Mesothelial cell of epicardium (in vitro differentiated cells): Measurements from ENCODE around the gene PPP1R26. TPM values are rescaled to one million over a fixed set of nuclear protein-coding genes. Genes with fewer than 3 reads are reported as not detected.
A peak's percentile ranks its signal among the peaks of the same experiment; 100 is the strongest.
"Not testable (repeated sequence)": the region's sequence is repeated elsewhere in the genome, so short reads cannot be mapped to it uniquely, and the experiment has no call there.

Experiments
- DNase-seq, 2 experiments: peaks; one replicate each; pipeline ENCODE4 v3.0.0; 2021; ENCODE audit warnings: low spot score in 2 of 2; ENCODE audit not compliant: unreplicated experiment in 2 of 2
- H3K27ac Mint-ChIP-seq: 2 replicates; pipeline ENCODE4 v1.8.0; 2021; ENCODE audit warnings: mixed read lengths
- H3K27me3 Mint-ChIP-seq: 2 replicates; pipeline ENCODE4 v1.8.0; 2021; ENCODE audit warnings: low read depth, mixed read lengths
- H3K36me3 Mint-ChIP-seq: 2 replicates; pipeline ENCODE4 v1.8.0; 2021; ENCODE audit warnings: mixed read lengths
- H3K4me1 Mint-ChIP-seq: 2 replicates; pipeline ENCODE4 v1.8.0; 2021; ENCODE audit warnings: mixed read lengths
- H3K4me3 Mint-ChIP-seq: 2 replicates; pipeline ENCODE4 v1.8.0; 2021; ENCODE audit warnings: mild to moderate bottlenecking, moderate library complexity, mixed read lengths
- H3K9me3 Mint-ChIP-seq: 2 replicates; pipeline ENCODE4 v1.8.0; 2021; ENCODE audit warnings: mixed read lengths
- total RNA-seq: library from RNA; stranded (reverse); gene quantifications from 3 replicates; pipeline ENCODE4 v1.2.1, GENCODE V29; 2021
- TF ChIP-seq, protein P1 (sequence below): fragments of 200-600 bp; sonication (generic); IDR thresholded peaks from one replicate; pipeline ENCODE4 v1.5.0; 2021; ENCODE audit warnings: antibody characterized with exemption; ENCODE audit not compliant: unreplicated experiment

PPP1R26 gene
- total RNA-seq, 1 donor from 2014 or later = 27.9 TPM

- Mint-ChIP-seq H3K36me3 (no peaks in the 10 kb centered on the region), H3K27ac (no peak overlapping the region), H3K27me3 (no peaks in the 10 kb centered on the region), H3K4me1 (peaks cover 5% of the 10 kb centered on the region), H3K4me3 (no peak overlapping the region), H3K9me3 (peaks cover 9% of the 10 kb centered on the region)
- DNase-seq = peak in 1 of 2 experiments; percentile 39
- TF ChIP-seq, protein P1, sequence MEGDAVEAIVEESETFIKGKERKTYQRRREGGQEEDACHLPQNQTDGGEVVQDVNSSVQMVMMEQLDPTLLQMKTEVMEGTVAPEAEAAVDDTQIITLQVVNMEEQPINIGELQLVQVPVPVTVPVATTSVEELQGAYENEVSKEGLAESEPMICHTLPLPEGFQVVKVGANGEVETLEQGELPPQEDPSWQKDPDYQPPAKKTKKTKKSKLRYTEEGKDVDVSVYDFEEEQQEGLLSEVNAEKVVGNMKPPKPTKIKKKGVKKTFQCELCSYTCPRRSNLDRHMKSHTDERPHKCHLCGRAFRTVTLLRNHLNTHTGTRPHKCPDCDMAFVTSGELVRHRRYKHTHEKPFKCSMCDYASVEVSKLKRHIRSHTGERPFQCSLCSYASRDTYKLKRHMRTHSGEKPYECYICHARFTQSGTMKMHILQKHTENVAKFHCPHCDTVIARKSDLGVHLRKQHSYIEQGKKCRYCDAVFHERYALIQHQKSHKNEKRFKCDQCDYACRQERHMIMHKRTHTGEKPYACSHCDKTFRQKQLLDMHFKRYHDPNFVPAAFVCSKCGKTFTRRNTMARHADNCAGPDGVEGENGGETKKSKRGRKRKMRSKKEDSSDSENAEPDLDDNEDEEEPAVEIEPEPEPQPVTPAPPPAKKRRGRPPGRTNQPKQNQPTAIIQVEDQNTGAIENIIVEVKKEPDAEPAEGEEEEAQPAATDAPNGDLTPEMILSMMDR = no peak
Measured at GRCh38 chr9:135524130-135524861, 44.7 kb downstream of the PPP1R26 start.

DNA sequence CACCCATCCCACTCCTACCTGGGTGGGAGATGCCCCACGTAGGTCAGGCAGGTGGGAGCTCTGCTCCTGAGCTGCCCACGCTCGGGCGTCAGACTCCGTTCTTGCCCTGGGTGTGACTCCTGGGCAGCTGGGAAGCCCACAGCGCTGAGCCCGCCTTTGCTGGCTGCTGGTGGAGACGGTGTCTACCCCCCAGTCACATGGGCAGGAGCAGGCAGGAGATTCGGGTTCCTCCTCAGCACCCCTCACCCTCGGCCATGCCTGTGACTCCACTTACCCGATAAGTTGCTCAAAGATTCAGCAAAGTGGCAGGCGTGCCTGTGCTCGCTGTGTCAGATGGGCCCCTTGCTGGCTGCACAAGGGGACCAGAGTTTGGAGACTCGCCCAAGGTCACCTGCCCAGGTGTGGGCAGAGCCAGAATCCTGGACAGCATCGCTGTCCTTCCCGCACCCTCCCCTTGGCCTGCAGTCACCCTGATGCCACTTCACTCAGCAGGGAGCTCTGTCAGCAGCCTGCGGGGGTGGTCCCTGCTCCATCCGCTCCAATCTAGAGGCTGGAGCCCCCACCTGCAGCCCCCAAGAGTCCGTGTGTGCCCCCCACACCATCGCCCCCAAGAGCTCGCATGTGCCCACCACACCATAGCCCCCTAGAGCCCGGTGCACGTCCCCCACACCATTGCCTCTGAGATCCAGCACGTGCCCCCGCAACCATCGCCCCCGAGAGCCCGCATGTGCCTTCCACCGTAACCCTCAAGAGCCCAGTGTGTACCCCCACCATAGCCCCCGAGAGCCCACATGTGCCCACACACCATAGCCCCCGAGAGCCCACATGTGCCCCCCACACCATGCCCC, 45.9 kb downstream of the PPP1R26 start:
- Mint-ChIP-seq H3K27me3 (no peaks in the 10 kb centered on the region), H3K36me3 (no peaks in the 10 kb centered on the region), H3K27ac (no peak overlapping the region), H3K9me3 (peaks cover 11% of the 10 kb centered on the region), H3K4me3 (no peak overlapping the region), H3K4me1 (peaks cover 5% of the 10 kb centered on the region)
- TF ChIP-seq, protein P1 = no peak
- peak in 1 of 2 experiments; percentile 29 for DNase-seq

DNA sequence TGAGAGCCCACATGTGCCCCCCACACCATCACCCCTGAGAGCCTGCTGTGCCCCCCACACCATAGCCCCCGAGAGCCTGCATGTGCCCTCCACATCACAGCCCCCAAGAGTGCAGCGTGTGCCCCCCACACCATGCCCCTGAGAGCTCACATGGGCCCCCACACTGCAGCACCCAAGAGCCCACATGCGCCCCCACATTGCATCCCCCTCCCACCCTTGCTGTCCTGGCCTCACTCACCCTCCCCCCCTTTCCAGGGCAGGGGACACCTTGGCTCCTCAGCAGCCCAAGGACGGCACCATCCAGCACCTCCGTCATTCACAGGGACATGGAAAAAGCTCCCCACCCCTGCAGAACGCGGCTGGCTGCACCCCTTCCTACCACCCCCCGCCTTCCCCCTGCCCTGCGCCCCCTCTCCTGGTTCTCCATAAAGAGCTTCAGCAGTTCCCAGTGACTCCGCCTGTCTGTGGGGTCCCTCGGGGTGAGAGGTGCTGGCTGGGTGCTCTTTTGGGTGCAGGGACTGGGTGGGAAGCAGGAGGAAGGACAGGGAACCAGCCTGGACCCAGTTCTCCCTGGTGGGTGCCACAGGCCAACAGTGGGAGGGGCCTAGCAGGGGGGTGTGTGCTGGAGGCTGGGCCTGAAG, 46.6 kb downstream of the PPP1R26 start:
- H3K27me3 Mint-ChIP-seq = no peaks in the 10 kb centered on the region
- H3K36me3 Mint-ChIP-seq = no peaks in the 10 kb centered on the region
- TF ChIP-seq, protein P1 = no peak
- peaks cover 5% of the 10 kb centered on the region for H3K4me1 Mint-ChIP-seq
- DNase-seq = peak in 1 of 2 experiments; percentile 25
- peaks cover 13% of the 10 kb centered on the region for H3K9me3 Mint-ChIP-seq
- H3K27ac Mint-ChIP-seq = no peak overlapping the region
- no peak overlapping the region for H3K4me3 Mint-ChIP-seq

- Mint-ChIP-seq H3K27ac (no peak overlapping the region), H3K36me3 (no peaks in the 10 kb centered on the region)
- DNase-seq = peak in 1 of 2 experiments; percentile 34
Measured at GRCh38 chr9:135526730-135527571, 47.4 kb downstream of the PPP1R26 start.

GRCh38 chr9:135528842-135529435, 49.4 kb downstream of the PPP1R26 start:
- H3K27me3 Mint-ChIP-seq, H3K36me3 Mint-ChIP-seq, H3K27ac Mint-ChIP-seq, H3K4me1 Mint-ChIP-seq, H3K4me3 Mint-ChIP-seq: not testable (repeated sequence)
- DNase-seq = peak in 1 of 2 experiments; percentile 16
- peaks cover 13% of the 10 kb centered on the region for H3K9me3 Mint-ChIP-seq

More at GRCh38 chr9:135526730-135527571, 47.4 kb downstream of the PPP1R26 start:
- Mint-ChIP-seq H3K9me3 (peaks cover 13% of the 10 kb centered on the region), H3K4me1 (peaks cover 5% of the 10 kb centered on the region), H3K27me3 (no peaks in the 10 kb centered on the region), H3K4me3 (no peak overlapping the region)
- TF ChIP-seq, protein P1 = no peak
